Measurements from ENCODE around the gene ERBB4.

DNA sequence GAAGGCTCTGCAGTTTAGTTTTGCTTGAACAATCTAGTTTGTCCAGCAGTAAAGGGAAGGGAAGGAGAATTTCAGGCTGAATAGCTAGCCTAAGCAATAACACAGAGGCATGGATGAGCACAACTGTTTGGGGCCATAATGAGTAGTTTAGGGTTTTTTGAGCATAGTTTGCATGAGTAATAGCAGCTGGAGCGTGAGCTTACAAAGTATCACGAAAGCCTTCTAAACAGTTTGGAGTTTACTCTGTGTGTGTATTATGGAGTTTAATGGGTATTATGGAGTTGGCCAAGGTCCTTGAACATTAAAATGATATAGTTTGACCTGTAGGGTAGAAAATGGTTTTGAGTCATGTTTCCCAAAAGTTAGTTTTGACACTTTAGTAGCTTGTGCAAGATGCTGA lies 782.3 kb downstream of the ERBB4 start:
- TF ChIP-seq POLR2A (IDR thresholded peaks at IDR 0.05) (no peak), EP300 (IDR thresholded peaks at IDR 0.05) (no peak)
- TF ChIP-seq, protein P1, sequence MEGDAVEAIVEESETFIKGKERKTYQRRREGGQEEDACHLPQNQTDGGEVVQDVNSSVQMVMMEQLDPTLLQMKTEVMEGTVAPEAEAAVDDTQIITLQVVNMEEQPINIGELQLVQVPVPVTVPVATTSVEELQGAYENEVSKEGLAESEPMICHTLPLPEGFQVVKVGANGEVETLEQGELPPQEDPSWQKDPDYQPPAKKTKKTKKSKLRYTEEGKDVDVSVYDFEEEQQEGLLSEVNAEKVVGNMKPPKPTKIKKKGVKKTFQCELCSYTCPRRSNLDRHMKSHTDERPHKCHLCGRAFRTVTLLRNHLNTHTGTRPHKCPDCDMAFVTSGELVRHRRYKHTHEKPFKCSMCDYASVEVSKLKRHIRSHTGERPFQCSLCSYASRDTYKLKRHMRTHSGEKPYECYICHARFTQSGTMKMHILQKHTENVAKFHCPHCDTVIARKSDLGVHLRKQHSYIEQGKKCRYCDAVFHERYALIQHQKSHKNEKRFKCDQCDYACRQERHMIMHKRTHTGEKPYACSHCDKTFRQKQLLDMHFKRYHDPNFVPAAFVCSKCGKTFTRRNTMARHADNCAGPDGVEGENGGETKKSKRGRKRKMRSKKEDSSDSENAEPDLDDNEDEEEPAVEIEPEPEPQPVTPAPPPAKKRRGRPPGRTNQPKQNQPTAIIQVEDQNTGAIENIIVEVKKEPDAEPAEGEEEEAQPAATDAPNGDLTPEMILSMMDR (IDR thresholded peaks at IDR 0.05): no peak
